Panc1 (cell line): ENCODE measurements around the gene DHRS4.

Experiments used
- CTCF ChIP-seq: fragments of 450-650 bp; IDR thresholded peaks from 2 replicates; pipeline ENCODE4 v1.5.1; 2017; ENCODE audit warnings: mild to moderate bottlenecking
- POLR2AphosphoS5 ChIP-seq: IDR thresholded peaks from 2 replicates; pipeline ENCODE4 v1.6.1; 2012; ENCODE audit warnings: mild to moderate bottlenecking, low read depth, low read length, moderate library complexity
- SIN3A ChIP-seq: IDR thresholded peaks from 2 replicates; pipeline ENCODE4 v1.6.1; 2012; ENCODE audit warnings: low read depth, mild to moderate bottlenecking, low read length, moderate library complexity, borderline replicate concordance; ENCODE audit not compliant: insufficient read depth

DNA sequence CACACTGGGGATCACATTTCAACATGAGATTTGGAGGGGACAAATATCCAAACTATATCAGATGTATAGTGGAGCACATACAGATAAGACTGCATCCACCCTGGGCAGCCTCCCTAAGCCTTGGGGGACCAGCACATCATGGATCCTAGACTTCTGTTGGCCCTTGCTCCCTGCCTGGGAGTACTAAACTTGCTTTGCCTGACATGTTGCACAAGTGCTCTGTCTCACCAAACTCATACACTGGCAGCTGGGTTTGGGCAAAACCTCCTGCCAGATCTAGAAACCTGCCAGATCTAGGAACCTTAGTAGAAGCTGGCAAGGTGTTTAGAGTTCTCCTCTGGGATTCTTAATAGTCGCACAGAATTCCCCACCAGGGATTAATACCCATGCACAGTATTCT, 18.4 kb upstream of the DHRS4 start:
- TF ChIP-seq POLR2AphosphoS5 (no peak), CTCF (no peak), SIN3A (no peak)
